ENCODE results near the gene MAPK8.

Gene MAPK8

GRCh38 chr10:48414778-48415177 lies 108.3 kb downstream of the MAPK8 start:
- Histone ChIP-seq H3K4me3 (replicated peaks; ENCODE audit: insufficient read depth, low read length) (no peak overlapping the region), H3K27ac (replicated peaks) (no peak overlapping the region), H3K27me3 (ENCODE audit: insufficient read depth, poor library complexity, severe bottlenecking) (no peaks in the 10 kb centered on the region)
- DNase-seq (ENCODE audit: low read depth in 1 of 2, low spot score in 1 of 2), result no peak
- TF ChIP-seq GABPA (IDR thresholded peaks at IDR 0.05; ENCODE audit: low read depth) (no peak), POLR2AphosphoS5 (IDR thresholded peaks at IDR 0.05; ENCODE audit: low read depth) (no peak), REST (IDR thresholded peaks at IDR 0.05; ENCODE audit: insufficient replicate concordance, low read depth) (no peak), SPI1 (IDR thresholded peaks at IDR 0.05; ENCODE audit: borderline replicate concordance, low read depth) (no peak), CTCF (IDR thresholded peaks at IDR 0.05; ENCODE audit: insufficient read depth, low read length) (no peak)

GRCh38 chr10:48416584-48417232 lies 110.2 kb downstream of the MAPK8 start:
- Histone ChIP-seq H3K4me3 (replicated peaks; ENCODE audit: insufficient read depth, low read length) (no peak overlapping the region), H3K27ac (replicated peaks) (no peak overlapping the region), H3K27me3 (ENCODE audit: insufficient read depth, poor library complexity, severe bottlenecking) (no peaks in the 10 kb centered on the region)
- DNase-seq (ENCODE audit: low read depth in 1 of 2, low spot score in 1 of 2), result no peak
- TF ChIP-seq SPI1 (IDR thresholded peaks at IDR 0.05; ENCODE audit: borderline replicate concordance, low read depth), result no peak
- no peak for TF ChIP-seq REST (IDR thresholded peaks at IDR 0.05; ENCODE audit: insufficient replicate concordance, low read depth)
- TF ChIP-seq CTCF (IDR thresholded peaks at IDR 0.05; ENCODE audit: insufficient read depth, low read length), result no peak
- TF ChIP-seq GABPA (IDR thresholded peaks at IDR 0.05; ENCODE audit: low read depth), result no peak
- no peak for TF ChIP-seq POLR2AphosphoS5 (IDR thresholded peaks at IDR 0.05; ENCODE audit: low read depth)

GRCh38 chr10:48417374-48417773 lies 110.9 kb downstream of the MAPK8 start:
- no peaks in the 10 kb centered on the region for H3K27me3 ChIP-seq (ENCODE audit: insufficient read depth, poor library complexity, severe bottlenecking)
- DNase-seq (ENCODE audit: low read depth in 1 of 2, low spot score in 1 of 2), result no peak
- TF ChIP-seq POLR2AphosphoS5 (IDR thresholded peaks at IDR 0.05; ENCODE audit: low read depth) (no peak), REST (IDR thresholded peaks at IDR 0.05; ENCODE audit: insufficient replicate concordance, low read depth) (no peak)
- H3K27ac ChIP-seq (replicated peaks), result no peak overlapping the region
- no peak overlapping the region for H3K4me3 ChIP-seq (replicated peaks; ENCODE audit: insufficient read depth, low read length)
